HG02981 (cell line): ENCODE results near the gene SLC9A5.

Source experiments
- ATAC-seq: cut with Tn5 transposase; IDR thresholded peaks from one replicate; pipeline ENCODE4 v1.9.1; 2021; ENCODE audit warnings: mild to moderate bottlenecking, moderate library complexity; ENCODE audit not compliant: unreplicated experiment

The SLC9A5 gene

GRCh38 chr16:67280090-67281015 lies 31.6 kb downstream of the SLC9A5 start:
- no peak for ATAC-seq

GRCh38 chr16:67281536-67282446 lies 33.0 kb downstream of the SLC9A5 start:
- ATAC-seq: no peak

- ATAC-seq: no peak
These were observed 33.6 kb downstream of the SLC9A5 start for GRCh38 chr16:67282447-67282805.

- no peak for ATAC-seq
These were observed 34.5 kb downstream of the SLC9A5 start for GRCh38 chr16:67283039-67283825.

GRCh38 chr16:67283826-67284555 lies 35.2 kb downstream of the SLC9A5 start:
- ATAC-seq: no peak

GRCh38 chr16:67284699-67285646 lies 36.2 kb downstream of the SLC9A5 start:
- ATAC-seq: no peak

- ATAC-seq: no peak
These were observed 37.9 kb downstream of the SLC9A5 start for GRCh38 chr16:67286441-67287235.

- ATAC-seq: no peak
These were observed 39.2 kb downstream of the SLC9A5 start for GRCh38 chr16:67287960-67288359.

GRCh38 chr16:67291461-67291860 lies 42.7 kb downstream of the SLC9A5 start:
- no peak for ATAC-seq

- ATAC-seq: no peak
These were observed 45.5 kb downstream of the SLC9A5 start for GRCh38 chr16:67294171-67294757.

- ATAC-seq: no peak
These were observed 46.2 kb downstream of the SLC9A5 start for GRCh38 chr16:67294938-67295361.

GRCh38 chr16:67296420-67296819 lies 47.6 kb downstream of the SLC9A5 start:
- ATAC-seq: no peak

- no peak for ATAC-seq
These were observed 49.5 kb downstream of the SLC9A5 start for GRCh38 chr16:67298277-67298676.

- ATAC-seq: no peak
These were observed 50.5 kb downstream of the SLC9A5 start for GRCh38 chr16:67299269-67299668.

GRCh38 chr16:67301080-67301782 lies 52.5 kb downstream of the SLC9A5 start:
- ATAC-seq: no peak

- ATAC-seq: no peak
These were observed 53.3 kb downstream of the SLC9A5 start for GRCh38 chr16:67302076-67302475.

GRCh38 chr16:67302970-67303369 lies 54.2 kb downstream of the SLC9A5 start:
- no peak for ATAC-seq
